Hypothalamus (tissue), 51 donors: ENCODE measurements around the gene CACNA1C.
"Not testable (repeated sequence)": the region's sequence is repeated elsewhere in the genome, so short reads cannot be mapped to it uniquely, and the experiment has no call there.

Experiments
- DNase-seq, 51 donors: peaks; one replicate each; lab custom pipeline; 2025; lab: John Stamatoyannopoulos, UW

CACNA1C gene

GRCh38 chr12:2710701-2711100 is 657.9 kb downstream of the CACNA1C start:
- no peak for DNase-seq

GRCh38 chr12:2719392-2719791 is 666.6 kb downstream of the CACNA1C start:
- DNase-seq: no peak

- DNase-seq: no peak
Measured at GRCh38 chr12:2722806-2723205, 670.0 kb downstream of the CACNA1C start.

GRCh38 chr12:2732290-2732689 is 679.5 kb downstream of the CACNA1C start:
- DNase-seq: no peak

- no peak for DNase-seq
Measured at GRCh38 chr12:2733493-2734355, 680.9 kb downstream of the CACNA1C start.

GRCh38 chr12:2735432-2735831 is 682.6 kb downstream of the CACNA1C start:
- no peak for DNase-seq

- no peak for DNase-seq
Measured at GRCh38 chr12:2737656-2738241, 685.0 kb downstream of the CACNA1C start.

GRCh38 chr12:2739069-2739468 is 686.3 kb downstream of the CACNA1C start:
- no peak for DNase-seq

- peak in 17 of 51 donors; percentile 1 to 15 (median 5) for DNase-seq
Measured at GRCh38 chr12:2739832-2740641, 687.2 kb downstream of the CACNA1C start.

- not testable (repeated sequence) for DNase-seq
Measured at GRCh38 chr12:2742037-2742436, 689.2 kb downstream of the CACNA1C start.

GRCh38 chr12:2743478-2743877 is 690.7 kb downstream of the CACNA1C start:
- no peak for DNase-seq

GRCh38 chr12:2745655-2746054 is 692.9 kb downstream of the CACNA1C start:
- no peak for DNase-seq
